HuH-7.5 (cell line): ENCODE measurements around the gene GAREM2.

Experiments
- DNase-seq: peaks from one replicate; pipeline ENCODE4 v3.0.0; 2011; ENCODE audit warnings: low spot score

GAREM2 gene

GRCh38 chr2:26238311-26238958 lies 65.5 kb downstream of the GAREM2 start:
- DNase-seq: peak; percentile 32
